Fibroblast of skin of back (primary cell): ENCODE results near the gene GMDS.
A peak's percentile ranks its signal among the peaks of the same experiment; 100 is the strongest.

Experiments used
- DNase-seq: peaks from one replicate; pipeline ENCODE4 v3.0.0-alpha.2; 2013

Gene GMDS

GRCh38 chr6:1983850-1984249, 261.6 kb downstream of the GMDS start:
- DNase-seq: no peak

GRCh38 chr6:1972962-1973361, 272.4 kb downstream of the GMDS start:
- no peak for DNase-seq

- no peak for DNase-seq
These were observed 273.8 kb downstream of the GMDS start for GRCh38 chr6:1971612-1972011.

- DNase-seq: no peak
These were observed 275.2 kb downstream of the GMDS start for GRCh38 chr6:1970151-1970561.

GRCh38 chr6:1966713-1967112, 278.7 kb downstream of the GMDS start:
- DNase-seq: no peak

- DNase-seq: no peak
These were observed 279.7 kb downstream of the GMDS start for GRCh38 chr6:1965596-1966224.

- DNase-seq: no peak
These were observed 281.8 kb downstream of the GMDS start for GRCh38 chr6:1963596-1963995.

- peak; percentile 41 for DNase-seq
These were observed 283.2 kb downstream of the GMDS start for GRCh38 chr6:1962201-1962600.

- no peak for DNase-seq
These were observed 284.8 kb downstream of the GMDS start for GRCh38 chr6:1960486-1961142.

GRCh38 chr6:1958257-1958656, 287.1 kb downstream of the GMDS start:
- DNase-seq: no peak

- DNase-seq: no peak
These were observed 287.7 kb downstream of the GMDS start for GRCh38 chr6:1957746-1958145.

- DNase-seq: peak; percentile 72
These were observed 292.6 kb downstream of the GMDS start for GRCh38 chr6:1952740-1953360.

GRCh38 chr6:1950631-1951030, 294.8 kb downstream of the GMDS start:
- DNase-seq: no peak

- no peak for DNase-seq
These were observed 295.9 kb downstream of the GMDS start for GRCh38 chr6:1949538-1949937.

- no peak for DNase-seq
These were observed 297.5 kb downstream of the GMDS start for GRCh38 chr6:1947922-1948321.

- no peak for DNase-seq
These were observed 298.8 kb downstream of the GMDS start for GRCh38 chr6:1946583-1946982.

GRCh38 chr6:1945235-1945832, 300.1 kb downstream of the GMDS start:
- DNase-seq: no peak

GRCh38 chr6:1942834-1943233, 302.6 kb downstream of the GMDS start:
- DNase-seq: no peak

- no peak for DNase-seq
These were observed 303.9 kb downstream of the GMDS start for GRCh38 chr6:1941534-1941933.

- DNase-seq: no peak
These were observed 305.0 kb downstream of the GMDS start for GRCh38 chr6:1940381-1940780.

- no peak for DNase-seq
These were observed 312.1 kb downstream of the GMDS start for GRCh38 chr6:1933292-1933691.

- no peak for DNase-seq
These were observed 313.6 kb downstream of the GMDS start for GRCh38 chr6:1931817-1932216.

GRCh38 chr6:1930356-1930755, 315.0 kb downstream of the GMDS start:
- peak; percentile 69 for DNase-seq

GRCh38 chr6:1929931-1930330, 315.5 kb downstream of the GMDS start:
- no peak for DNase-seq
